Occipital lobe (tissue), 2 donors: ENCODE measurements around the gene DYSF. TPM values are rescaled to one million over a fixed set of nuclear protein-coding genes. Genes with fewer than 3 reads are reported as not detected.

ENCODE experiments used
- DNase-seq: peaks from one replicate; lab custom pipeline; 2025; lab: John Stamatoyannopoulos, UW
- total RNA-seq: library from RNA; depleted of rRNA; stranded (reverse); fragments of >200 nt; gene quantifications from one replicate; pipeline ENCODE4 v1.2.3, GENCODE V29; 2014

DYSF gene
- total RNA-seq, 1 donor from 2014 or later, result 0.47 TPM

- DNase-seq, result no peak
These were observed 219.8 kb downstream of the DYSF start for GRCh38 chr2:71672826-71673795.

GRCh38 chr2:71674158-71674851 is 220.9 kb downstream of the DYSF start:
- DNase-seq, result no peak

DNA sequence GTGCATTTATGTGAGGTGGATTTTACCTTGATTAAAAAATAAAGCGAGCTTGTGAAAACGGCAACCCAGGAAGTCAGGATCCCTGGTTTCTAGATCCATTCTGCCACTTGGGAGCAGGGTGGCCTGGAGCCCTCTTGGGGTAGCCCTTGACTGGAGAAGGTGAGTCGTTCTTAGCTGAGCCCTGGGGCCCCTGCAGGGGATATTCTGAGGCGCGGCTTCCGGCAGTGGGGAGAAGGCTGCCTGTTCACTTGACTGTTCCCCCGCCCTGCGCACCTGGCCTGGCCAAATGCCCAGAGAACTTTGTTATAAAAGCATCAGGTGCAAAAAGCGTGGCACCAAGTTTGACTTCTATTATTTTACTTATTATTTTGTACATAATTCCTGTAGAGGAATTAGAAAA is 221.9 kb downstream of the DYSF start:
- DNase-seq, result no peak

- DNase-seq, result no peak
These were observed 225.5 kb downstream of the DYSF start for GRCh38 chr2:71678874-71679273.

- DNase-seq, result no peak
These were observed 226.1 kb downstream of the DYSF start for GRCh38 chr2:71679491-71679890.

- no peak for DNase-seq
These were observed 227.6 kb downstream of the DYSF start for GRCh38 chr2:71680925-71681324.

DNA sequence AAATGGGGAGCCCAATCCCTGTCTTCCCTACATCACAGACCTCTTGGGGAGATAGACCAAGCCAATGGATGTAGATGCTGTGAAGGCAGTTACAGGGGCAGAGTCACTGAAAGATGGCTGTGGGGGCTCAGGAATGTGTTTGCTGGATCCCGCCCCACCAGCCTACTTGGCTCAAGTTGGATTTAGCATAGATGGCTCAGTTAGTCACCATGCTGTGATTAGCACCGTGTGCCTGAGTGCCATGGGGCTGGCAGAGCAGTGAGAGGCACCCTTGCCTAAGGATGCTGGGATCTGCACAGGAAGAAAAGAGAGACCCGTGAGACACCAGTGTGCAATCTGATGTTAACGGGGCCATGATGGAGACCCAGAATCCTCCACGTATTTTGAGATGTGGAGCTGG is 228.3 kb downstream of the DYSF start:
- DNase-seq, result no peak

DNA sequence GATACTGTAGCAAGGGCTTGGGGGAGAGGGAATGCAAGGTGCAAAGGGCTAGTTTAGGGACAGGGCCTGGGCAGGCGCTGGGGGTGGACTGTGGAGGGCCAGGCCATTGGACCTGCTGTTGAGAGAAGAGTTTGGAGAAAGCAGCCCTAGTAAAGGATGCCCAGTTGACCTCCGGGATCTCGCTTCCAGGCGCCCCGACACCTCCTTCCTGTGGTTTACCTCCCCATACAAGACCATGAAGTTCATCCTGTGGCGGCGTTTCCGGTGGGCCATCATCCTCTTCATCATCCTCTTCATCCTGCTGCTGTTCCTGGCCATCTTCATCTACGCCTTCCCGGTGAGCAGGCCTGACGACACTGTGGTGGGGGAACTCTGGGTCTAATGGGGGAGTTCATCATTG is 229.0 kb downstream of the DYSF start:
- no peak for DNase-seq

- no peak for DNase-seq
These were observed 229.7 kb downstream of the DYSF start for GRCh38 chr2:71683070-71683469.

GRCh38 chr2:71683666-71684065 is 230.3 kb downstream of the DYSF start:
- DNase-seq, result no peak

- DNase-seq, result no peak
These were observed 231.1 kb downstream of the DYSF start for GRCh38 chr2:71684226-71685072.

DNA sequence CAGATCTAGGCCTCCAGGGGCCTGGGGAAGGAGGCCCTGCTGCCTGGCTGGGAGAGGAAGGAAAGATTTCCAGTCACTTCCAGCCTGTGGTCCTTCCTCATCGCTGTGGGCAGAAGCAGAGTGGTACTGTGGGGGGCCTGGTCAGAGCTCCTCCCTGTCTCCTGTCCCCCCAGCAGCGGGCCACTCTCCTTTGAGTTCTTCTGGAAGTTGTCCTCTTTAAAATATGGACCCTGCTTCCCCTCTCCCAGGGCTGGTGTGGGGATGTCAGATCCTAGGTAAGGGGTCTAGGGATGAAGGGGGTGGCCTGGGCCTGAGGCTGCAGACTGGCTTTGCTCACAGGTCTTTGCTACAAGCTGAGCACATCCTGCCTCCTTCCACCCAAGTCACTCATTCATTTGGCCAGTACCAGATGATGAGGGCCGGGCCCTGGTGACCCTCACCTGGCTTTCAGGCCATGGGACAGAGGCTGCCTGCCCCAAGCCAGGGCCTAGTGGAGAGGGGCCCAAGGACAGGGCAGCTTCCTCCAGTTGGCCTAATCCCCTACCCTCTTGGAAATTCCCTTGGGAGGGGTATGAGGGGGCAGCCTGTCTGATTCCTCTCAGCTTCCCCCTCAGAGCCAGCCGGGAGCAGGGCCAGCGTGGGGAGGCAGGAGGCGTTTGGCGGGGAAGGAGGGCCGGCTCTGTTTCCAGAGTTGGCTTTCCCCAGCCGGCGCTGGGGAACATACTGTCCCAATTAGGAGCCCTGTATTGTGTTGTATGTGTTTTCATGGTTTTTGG is 231.9 kb downstream of the DYSF start:
- peak; percentile 57 for DNase-seq

GRCh38 chr2:71685941-71686611 is 232.7 kb downstream of the DYSF start:
- no peak for DNase-seq

DNA sequence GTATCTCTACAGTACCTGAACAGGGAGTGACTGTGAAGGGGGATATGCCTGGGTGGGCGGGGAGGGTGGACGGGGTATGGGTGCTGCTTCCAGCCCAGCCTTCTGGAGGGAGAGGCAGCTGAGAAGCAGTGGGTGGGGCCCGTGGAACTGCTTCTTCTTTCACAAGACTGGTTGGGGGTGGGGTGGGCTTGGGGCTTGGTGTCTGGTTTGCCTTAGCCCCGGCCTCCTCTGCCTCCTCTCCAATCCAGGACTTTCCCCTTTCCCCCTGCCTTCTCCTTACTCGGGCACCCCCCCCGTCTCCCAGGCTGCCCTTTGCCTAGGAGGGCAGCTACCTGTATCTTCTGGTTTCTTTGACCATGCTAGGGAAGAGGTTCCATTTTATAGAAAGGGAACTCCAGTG is 233.4 kb downstream of the DYSF start:
- no peak for DNase-seq

DNA sequence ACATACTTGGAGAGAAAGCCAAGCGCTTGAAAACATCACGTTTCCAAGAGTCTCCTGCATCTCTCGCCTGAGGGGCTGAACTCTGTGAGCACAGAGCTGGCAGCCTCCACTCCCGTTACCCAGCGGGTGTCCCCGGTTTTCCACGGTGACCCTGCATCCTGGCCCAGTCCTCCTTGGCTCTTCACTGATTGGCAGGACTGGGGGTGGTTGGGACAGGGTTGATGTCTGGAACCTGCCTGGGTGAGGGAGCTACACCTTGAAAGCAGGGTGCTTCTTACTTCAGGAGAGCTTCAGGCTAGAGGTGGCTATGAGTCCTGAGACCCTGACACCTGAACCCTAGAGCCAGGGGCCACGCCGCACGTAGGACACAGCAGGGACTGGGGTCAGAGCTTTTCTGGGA is 234.1 kb downstream of the DYSF start:
- no peak for DNase-seq

DNA sequence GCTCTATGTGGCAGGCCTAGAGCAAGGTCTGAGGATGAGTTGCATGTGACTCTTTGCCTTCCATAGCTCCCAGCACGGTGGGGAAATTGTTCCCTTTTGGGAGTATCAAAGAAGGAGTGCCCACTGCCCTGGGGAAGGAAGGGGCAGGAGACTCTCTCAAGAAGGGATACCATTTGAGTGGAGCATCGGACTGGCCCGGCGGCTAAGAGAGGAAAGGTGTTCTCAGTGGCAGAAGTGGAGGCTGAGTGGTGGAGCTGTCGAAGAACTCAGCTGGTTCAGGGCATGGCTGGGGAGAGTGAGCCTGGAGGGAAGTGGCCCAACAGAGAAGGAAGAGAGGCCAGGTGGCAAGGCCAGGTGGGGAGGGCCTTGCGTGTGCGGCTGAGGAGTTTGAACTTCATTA is 235.2 kb downstream of the DYSF start:
- no peak for DNase-seq

DNA sequence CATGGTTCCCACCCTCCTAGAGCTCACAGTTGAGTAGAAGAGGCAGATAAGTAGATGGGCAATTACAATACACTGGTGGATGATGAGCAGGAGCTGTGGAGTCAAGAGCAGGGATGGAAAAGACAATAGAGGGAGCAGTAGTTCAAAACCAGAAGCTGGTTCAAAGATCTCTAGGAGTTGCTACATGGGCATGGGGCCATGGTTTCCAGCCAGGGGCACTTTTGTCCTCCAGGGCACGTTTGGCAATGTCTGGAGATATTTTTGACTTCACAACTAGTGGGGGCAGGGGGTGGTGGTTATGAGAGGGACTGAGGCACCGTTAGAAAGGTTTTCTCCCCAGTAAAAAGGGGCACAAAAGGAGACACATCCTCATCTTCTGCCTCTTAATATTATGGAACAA is 236.0 kb downstream of the DYSF start:
- DNase-seq, result no peak

DNA sequence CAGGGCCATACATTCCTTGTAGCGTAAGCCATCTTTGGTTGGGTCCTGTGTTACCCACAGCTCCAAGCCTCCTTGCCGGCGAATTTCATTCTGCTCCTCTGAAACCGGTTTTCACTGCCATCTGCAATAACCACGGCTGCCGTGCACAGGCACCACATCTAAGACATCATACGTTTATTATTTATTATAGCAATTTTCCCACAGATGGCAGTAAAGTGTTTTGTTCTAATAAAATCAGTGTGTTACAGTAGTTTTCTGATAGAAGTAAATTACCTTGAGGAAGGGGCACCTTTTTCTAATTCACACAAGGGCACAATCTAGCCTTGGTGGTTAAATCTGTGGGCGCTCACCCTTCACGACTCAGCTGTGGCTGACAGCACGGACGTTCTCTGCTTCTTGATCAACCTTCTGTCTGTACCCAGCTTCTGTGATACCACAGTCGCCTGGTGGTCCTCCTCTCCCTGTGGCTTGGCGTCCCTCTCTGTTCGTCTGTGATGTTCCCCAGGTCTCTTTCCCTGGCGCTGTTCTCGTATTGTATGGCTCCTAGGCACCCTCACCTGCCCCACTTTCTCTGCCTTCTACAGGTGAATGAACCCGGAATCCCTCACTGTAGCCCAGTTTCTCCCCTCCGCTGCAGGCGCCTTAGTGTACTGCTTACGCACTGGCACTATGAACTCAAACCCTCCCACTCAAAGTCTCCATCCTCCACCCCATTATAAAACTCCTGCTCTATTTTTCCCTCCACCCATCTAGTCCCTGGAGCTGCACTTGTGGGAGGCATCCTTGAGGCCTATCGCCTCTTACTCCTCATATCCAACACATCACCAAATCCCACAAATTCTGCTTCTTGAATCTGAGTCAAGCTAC is 236.8 kb downstream of the DYSF start:
- no peak for DNase-seq

GRCh38 chr2:71690876-71691475 is 237.6 kb downstream of the DYSF start:
- DNase-seq, result no peak
